Fibroblast of skin of left biceps (primary cell): ENCODE data around the gene IRX4.

Experiments
- DNase-seq, 2 experiments: peaks; one replicate each; pipeline ENCODE4 v3.0.0-alpha.2; 2013; ENCODE audit warnings: low read depth in 2 of 2

Gene IRX4

GRCh38 chr5:1892211-1892610 is 9.5 kb upstream of the IRX4 start:
- DNase-seq = no peak

- no peak for DNase-seq
These were observed 8.7 kb upstream of the IRX4 start for GRCh38 chr5:1891391-1891790.

GRCh38 chr5:1890296-1890695 is 7.6 kb upstream of the IRX4 start:
- no peak for DNase-seq

- no peak for DNase-seq
These were observed 6.8 kb upstream of the IRX4 start for GRCh38 chr5:1889321-1890065.

GRCh38 chr5:1888541-1889251 is 6.0 kb upstream of the IRX4 start:
- no peak for DNase-seq

GRCh38 chr5:1887588-1888360 is 5.0 kb upstream of the IRX4 start:
- no peak for DNase-seq

- no peak for DNase-seq
These were observed 4.3 kb upstream of the IRX4 start for GRCh38 chr5:1886846-1887587.

GRCh38 chr5:1885868-1886845 is 3.4 kb upstream of the IRX4 start:
- no peak for DNase-seq

GRCh38 chr5:1885404-1885755 is 2.7 kb upstream of the IRX4 start:
- no peak for DNase-seq

- no peak for DNase-seq
These were observed 2.1 kb upstream of the IRX4 start for GRCh38 chr5:1884678-1885403.

- DNase-seq = no peak
These were observed 1.4 kb upstream of the IRX4 start for GRCh38 chr5:1883925-1884677.

GRCh38 chr5:1883120-1883924 is 597 bp upstream of the IRX4 start:
- no peak for DNase-seq

- no peak for DNase-seq
These were observed 891 bp downstream of the IRX4 start for GRCh38 chr5:1881731-1882336.

- no peak for DNase-seq
These were observed 1.6 kb downstream of the IRX4 start for GRCh38 chr5:1881098-1881572.

GRCh38 chr5:1880377-1881025 is 2.2 kb downstream of the IRX4 start:
- no peak for DNase-seq

- DNase-seq = no peak
These were observed 3.1 kb downstream of the IRX4 start for GRCh38 chr5:1879292-1880263.
